Upper lobe of left lung (tissue), 6 donors: ENCODE measurements around the gene ACACB. TPM values are rescaled to one million over a fixed set of nuclear protein-coding genes. Genes with fewer than 3 reads are reported as not detected.

Source experiments
- ATAC-seq, 2 donors: fragments of 200-7000 bp; cut with Tn5 transposase; one replicate each; pipeline ENCODE4 v1.9.1; 2022; ENCODE audit warnings: mild to moderate bottlenecking in 2 of 2, moderate library complexity in 2 of 2; ENCODE audit not compliant: low FRiP score in 2 of 2
- DNase-seq, 2 donors: peaks; one replicate each; pipeline ENCODE4 v3.0.0-alpha.2; 2019 to 2020
- H3K27ac ChIP-seq, 4 donors: fragments of 200-600 bp; sonication (generic); one replicate each; pipeline ENCODE4 v1.5.1; 2016 to 2019
- H3K27me3 ChIP-seq, 4 donors: fragments of 200-600 bp; sonication (generic); one replicate each; pipeline ENCODE4 v1.5.1; 2017 to 2019
- H3K36me3 ChIP-seq, 4 donors: fragments of 200-600 bp; sonication (generic); one replicate each; pipeline ENCODE4 v1.5.1; 2016 to 2019
- H3K4me1 ChIP-seq, 4 donors: fragments of 200-600 bp; sonication (generic); one replicate each; pipeline ENCODE4 v1.5.1; 2018 to 2019
- H3K4me3 ChIP-seq, 4 donors: fragments of 200-600 bp; sonication (generic); one replicate each; pipeline ENCODE4 v1.5.1; 2017 to 2019; ENCODE audit warnings: mild to moderate bottlenecking in 2 of 4, moderate library complexity in 1 of 4
- H3K9me3 ChIP-seq, 4 donors: fragments of 200-600 bp; sonication (generic); one replicate each; pipeline ENCODE4 v1.5.1; 2018 to 2019
- EP300 ChIP-seq, 4 donors: sonication (generic); formaldehyde crosslinking; IDR thresholded peaks; one replicate each; pipeline ENCODE4 v1.5.1; 2017; ENCODE audit warnings: antibody characterized with exemption in 4 of 4, control low read depth in 2 of 4
- POLR2A ChIP-seq, 4 donors: fragments of 450-650 bp; IDR thresholded peaks; one replicate each; pipeline ENCODE4 v1.5.1; 2016 to 2017; ENCODE audit warnings: antibody characterized with exemption in 4 of 4, mild to moderate bottlenecking in 2 of 4
- POLR2AphosphoS5 ChIP-seq, 2 donors: sonication (generic); formaldehyde crosslinking; IDR thresholded peaks; one replicate each; pipeline ENCODE4 v1.5.1; 2017; ENCODE audit warnings: antibody characterized with exemption in 2 of 2
- WGBS, 2 donors: methylation state at CpG; one replicate each; pipeline ENCODE4 v1.1.5; 2017 to 2018; 5-methylcytosine and 5-hydroxymethylcytosine counted together
- total RNA-seq, 6 donors: library from RNA; depleted of rRNA in 4 of 6; stranded (reverse); fragments of >200 nt in 4 of 6; gene quantifications; one replicate each; pipeline versions ENCODE4 v1.1.0 to v1.2.1, GENCODE V29; 2016 to 2021
- TF ChIP-seq, protein P1 (sequence below), 6 experiments: fragments of 450-650 bp in 4 of 6; fragments of 200-600 bp in 2 of 6; sonication (generic) in 2 of 6; IDR thresholded peaks; one replicate each; pipeline ENCODE4 v1.5.1; 2016 to 2019; ENCODE audit warnings: antibody characterized with exemption in 6 of 6
- donor health status: DM: no; HTN: no; CAD: no; lungs with moderate emphysema.
- donor health status: DM: no; HTN: yes; CAD: no; lungs with severe emphysema.

ACACB gene
- total RNA-seq, 6 donors from 2014 or later: 26.3 to 202 (median 36.3) TPM

DNA sequence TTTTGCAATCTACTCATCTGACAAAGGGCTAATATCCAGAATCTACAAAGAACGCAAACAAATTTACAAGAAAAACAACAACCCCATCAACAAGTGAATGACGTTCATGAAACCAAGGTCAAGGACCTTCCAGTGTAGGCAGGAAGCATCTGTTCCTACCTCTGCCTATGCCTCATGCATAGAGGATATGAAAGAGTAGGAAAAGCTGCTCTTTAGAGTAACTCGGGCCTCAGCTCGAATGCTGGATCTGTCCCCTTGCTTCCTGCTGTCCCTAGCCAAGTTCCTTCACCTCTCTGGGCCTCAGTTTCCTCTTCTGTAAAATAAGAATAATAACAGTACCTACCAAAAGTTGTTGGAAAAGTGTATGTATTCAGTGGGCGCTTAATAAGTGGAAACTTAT lies 127.7 kb downstream of the ACACB start:
- Histone ChIP-seq H3K27me3 (no peaks in the 10 kb centered on the region), H3K36me3 (peaks cover 18 to 85% (median 50%) of the 10 kb centered on the region in 4 donors), H3K4me1 (no peaks in the 10 kb centered on the region), H3K4me3 (no peak overlapping the region), H3K9me3 (no peaks in the 10 kb centered on the region), H3K27ac (no peak overlapping the region)
- DNase-seq (no peak), ATAC-seq (no peak)
- TF ChIP-seq POLR2A (IDR thresholded peaks at IDR 0.05) (no peak), POLR2AphosphoS5 (IDR thresholded peaks at IDR 0.05) (no peak), EP300 (IDR thresholded peaks at IDR 0.05) (no peak)
- TF ChIP-seq, protein P1, sequence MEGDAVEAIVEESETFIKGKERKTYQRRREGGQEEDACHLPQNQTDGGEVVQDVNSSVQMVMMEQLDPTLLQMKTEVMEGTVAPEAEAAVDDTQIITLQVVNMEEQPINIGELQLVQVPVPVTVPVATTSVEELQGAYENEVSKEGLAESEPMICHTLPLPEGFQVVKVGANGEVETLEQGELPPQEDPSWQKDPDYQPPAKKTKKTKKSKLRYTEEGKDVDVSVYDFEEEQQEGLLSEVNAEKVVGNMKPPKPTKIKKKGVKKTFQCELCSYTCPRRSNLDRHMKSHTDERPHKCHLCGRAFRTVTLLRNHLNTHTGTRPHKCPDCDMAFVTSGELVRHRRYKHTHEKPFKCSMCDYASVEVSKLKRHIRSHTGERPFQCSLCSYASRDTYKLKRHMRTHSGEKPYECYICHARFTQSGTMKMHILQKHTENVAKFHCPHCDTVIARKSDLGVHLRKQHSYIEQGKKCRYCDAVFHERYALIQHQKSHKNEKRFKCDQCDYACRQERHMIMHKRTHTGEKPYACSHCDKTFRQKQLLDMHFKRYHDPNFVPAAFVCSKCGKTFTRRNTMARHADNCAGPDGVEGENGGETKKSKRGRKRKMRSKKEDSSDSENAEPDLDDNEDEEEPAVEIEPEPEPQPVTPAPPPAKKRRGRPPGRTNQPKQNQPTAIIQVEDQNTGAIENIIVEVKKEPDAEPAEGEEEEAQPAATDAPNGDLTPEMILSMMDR (IDR thresholded peaks at IDR 0.05): no peak
- 81 to 86% methylated on average over 5 of the region's 5 CpGs for WGBS, 2 donors

DNA sequence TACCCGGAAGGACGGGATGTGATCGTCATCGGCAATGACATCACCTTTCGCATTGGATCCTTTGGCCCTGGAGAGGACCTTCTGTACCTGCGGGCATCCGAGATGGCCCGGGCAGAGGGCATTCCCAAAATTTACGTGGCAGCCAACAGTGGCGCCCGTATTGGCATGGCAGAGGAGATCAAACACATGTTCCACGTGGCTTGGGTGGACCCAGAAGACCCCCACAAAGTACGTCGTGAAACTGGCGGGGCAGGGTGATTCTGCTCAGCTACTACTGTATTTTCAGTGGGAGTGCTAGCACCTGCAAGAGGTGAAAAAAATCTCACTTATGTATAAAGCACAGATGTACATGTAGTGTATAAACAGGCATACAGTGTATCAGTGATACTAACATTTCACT lies 129.8 kb downstream of the ACACB start:
- peaks cover 15 to 63% (median 38%) of the 10 kb centered on the region in 4 donors for H3K36me3 ChIP-seq
- no peak for ATAC-seq
- 92 to 95% methylated on average over 15 of the region's 15 CpGs for WGBS, 2 donors
- H3K9me3 ChIP-seq: no peaks in the 10 kb centered on the region
- TF ChIP-seq EP300 (IDR thresholded peaks at IDR 0.05) (no peak), POLR2A (IDR thresholded peaks at IDR 0.05) (no peak), POLR2AphosphoS5 (IDR thresholded peaks at IDR 0.05) (no peak)
- TF ChIP-seq, protein P1 (IDR thresholded peaks at IDR 0.05): no peak
- DNase-seq: no peak
- H3K4me1 ChIP-seq: peaks cover 0 to 3% (median 0%) of the 10 kb centered on the region in 4 donors
- H3K27ac ChIP-seq: no peak overlapping the region
- no peak overlapping the region for H3K4me3 ChIP-seq
- no peaks in the 10 kb centered on the region for H3K27me3 ChIP-seq

DNA sequence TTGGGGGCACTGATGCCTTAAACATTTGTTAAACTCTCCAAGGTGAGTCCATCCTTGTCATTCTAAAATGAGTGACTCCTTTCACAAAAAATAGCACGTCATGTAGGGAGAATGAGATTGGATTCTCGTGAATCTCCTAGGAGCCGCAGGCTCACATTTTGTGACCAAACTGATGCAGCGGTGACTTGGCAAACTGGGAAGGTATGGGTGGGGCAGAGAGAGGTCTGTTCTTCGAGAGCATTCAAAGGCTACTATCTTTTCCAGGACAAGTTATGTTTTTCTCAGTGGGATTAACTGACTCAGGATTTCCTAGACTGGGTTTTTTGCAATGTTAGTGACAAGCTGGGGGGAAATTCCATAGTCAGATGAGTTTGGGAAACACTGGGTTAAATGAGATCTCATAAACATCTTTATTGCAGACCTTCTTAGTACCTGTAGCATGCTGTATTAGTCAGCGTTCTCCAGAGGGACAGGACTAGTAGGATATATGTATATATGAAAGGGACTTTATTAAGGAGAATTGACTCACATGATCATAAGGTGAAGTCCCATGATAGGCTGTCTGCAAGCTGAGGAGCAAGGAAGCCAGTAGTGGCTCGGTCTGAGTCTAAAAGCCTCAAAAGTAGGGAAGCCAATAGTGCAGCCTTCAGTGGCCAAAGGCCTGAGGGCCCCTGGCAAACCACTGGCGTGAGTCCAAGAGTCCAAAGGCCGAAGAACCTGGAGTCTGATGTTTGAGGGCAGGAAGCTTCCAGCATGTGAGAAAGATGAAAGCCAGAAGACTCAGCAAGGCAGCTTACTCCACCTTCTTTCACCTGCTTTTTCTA lies 131.7 kb downstream of the ACACB start:
- TF ChIP-seq EP300 (IDR thresholded peaks at IDR 0.05) (no peak), POLR2AphosphoS5 (IDR thresholded peaks at IDR 0.05) (no peak), POLR2A (IDR thresholded peaks at IDR 0.05) (no peak)
- TF ChIP-seq, protein P1 (IDR thresholded peaks at IDR 0.05): no peak
- DNase-seq: no peak
- 83 to 92% methylated on average over 9 of the region's 9 CpGs for WGBS, 2 donors
- no peak overlapping the region for H3K4me3 ChIP-seq
- H3K9me3 ChIP-seq: peaks cover 0 to under 1% (median 0%) of the 10 kb centered on the region in 4 donors
- ATAC-seq: no peak
- H3K4me1 ChIP-seq: peaks cover 0 to 3% (median 0%) of the 10 kb centered on the region in 4 donors
- H3K36me3 ChIP-seq: peaks cover 5 to 59% (median 32%) of the 10 kb centered on the region in 4 donors
- no peak overlapping the region for H3K27ac ChIP-seq
- no peaks in the 10 kb centered on the region for H3K27me3 ChIP-seq

DNA sequence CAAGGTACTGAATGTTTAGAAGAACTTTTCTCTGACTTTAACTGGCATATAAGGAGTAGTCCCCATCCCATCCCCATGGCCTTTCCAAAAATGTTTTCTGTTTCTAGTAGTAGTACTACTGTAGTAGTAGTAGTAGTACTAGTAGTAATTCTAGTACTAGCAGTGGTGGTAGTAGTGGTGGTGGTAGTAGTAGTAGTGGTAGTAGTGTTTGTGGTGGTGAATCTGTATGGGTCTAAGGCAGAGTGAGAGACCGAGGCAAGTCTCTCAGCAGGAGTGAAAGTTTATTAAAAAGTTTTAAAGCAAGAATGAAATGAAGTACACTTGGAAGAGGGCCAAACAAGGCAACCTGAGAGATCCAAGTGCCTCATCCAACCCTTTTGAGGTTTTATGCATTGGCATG lies 134.1 kb downstream of the ACACB start:
- peaks cover 0 to 11% (median 9%) of the 10 kb centered on the region in 4 donors for H3K9me3 ChIP-seq
- ATAC-seq (no peak), DNase-seq (no peak)
- H3K4me3 ChIP-seq: no peak overlapping the region
- H3K36me3 ChIP-seq: peaks cover 5 to 58% (median 32%) of the 10 kb centered on the region in 4 donors
- 52 to 60% methylated on average over 1 of the region's 1 CpG for WGBS, 2 donors
- TF ChIP-seq POLR2AphosphoS5 (IDR thresholded peaks at IDR 0.05) (no peak), POLR2A (IDR thresholded peaks at IDR 0.05) (no peak), EP300 (IDR thresholded peaks at IDR 0.05) (no peak)
- TF ChIP-seq, protein P1 (IDR thresholded peaks at IDR 0.05): no peak
- peaks cover 0 to 3% (median 0%) of the 10 kb centered on the region in 4 donors for H3K4me1 ChIP-seq
- no peak overlapping the region for H3K27ac ChIP-seq
- H3K27me3 ChIP-seq: no peaks in the 10 kb centered on the region
